A673 (cell line): ENCODE measurements around the gene RTRAF.

Experiments used
- CTCF ChIP-seq: fragments of 300-800, 200-600 bp; sonication (generic); conservative IDR thresholded peaks from 2 replicates; pipeline ENCODE4 v1.5.1; 2017; ENCODE audit warnings: low read depth, mild to moderate bottlenecking, antibody characterized with exemption, low read length, moderate library complexity, mixed read lengths
- EZH2 ChIP-seq: fragments of 200-600 bp; sonication (generic); IDR thresholded peaks from 2 replicates; pipeline ENCODE4 v1.6.1; 2017; ENCODE audit warnings: borderline replicate concordance, low read depth, mild to moderate bottlenecking, mixed read lengths, antibody characterized with exemption, low read length; ENCODE audit not compliant: poor library complexity, severe bottlenecking

GRCh38 chr14:51954031-51954430 lies 35.3 kb upstream of the RTRAF start:
- TF ChIP-seq CTCF (no peak), EZH2 (no peak)
